ENCODE data around the gene KRT9.
"Not testable (repeated sequence)": the region's sequence is repeated elsewhere in the genome, so short reads cannot be mapped to it uniquely, and the experiment has no call there.

The KRT9 gene

GRCh38 chr17:41545829-41546410, 25.9 kb downstream of the KRT9 start:
- DNase-seq (no peak), ATAC-seq (no peak)

- ATAC-seq (no peak), DNase-seq (no peak)
Observed at GRCh38 chr17:41544935-41545334, 26.9 kb downstream of the KRT9 start.

- no peak for ATAC-seq
- no peak for DNase-seq
Observed at GRCh38 chr17:41544491-41544892, 27.4 kb downstream of the KRT9 start.

- ATAC-seq, DNase-seq: not testable (repeated sequence)
Observed at GRCh38 chr17:41542786-41543185, 29.1 kb downstream of the KRT9 start.

GRCh38 chr17:41542357-41542756, 29.5 kb downstream of the KRT9 start:
- ATAC-seq (no peak), DNase-seq (no peak)

GRCh38 chr17:41540921-41541625, 30.8 kb downstream of the KRT9 start:
- ATAC-seq (no peak), DNase-seq (no peak)

- DNase-seq = no peak
- no peak for ATAC-seq
Observed at GRCh38 chr17:41539979-41540701, 31.7 kb downstream of the KRT9 start.

- no peak for DNase-seq
Observed at GRCh38 chr17:41539071-41539492, 32.8 kb downstream of the KRT9 start.

GRCh38 chr17:41538565-41538991, 33.3 kb downstream of the KRT9 start:
- DNase-seq (no peak), ATAC-seq (no peak)

More at GRCh38 chr17:41539071-41539492, 32.8 kb downstream of the KRT9 start:
- ATAC-seq = no peak

- DNase-seq (no peak), ATAC-seq (no peak)
Observed at GRCh38 chr17:41537990-41538389, 33.9 kb downstream of the KRT9 start.

GRCh38 chr17:41537614-41537954, 34.3 kb downstream of the KRT9 start:
- ATAC-seq (no peak), DNase-seq (no peak)

- ATAC-seq (no peak), DNase-seq (no peak)
Observed at GRCh38 chr17:41536741-41537613, 34.9 kb downstream of the KRT9 start.

GRCh38 chr17:41535764-41536481, 35.9 kb downstream of the KRT9 start:
- DNase-seq (no peak), ATAC-seq (no peak)

GRCh38 chr17:41534899-41535546, 36.8 kb downstream of the KRT9 start:
- ATAC-seq (no peak), DNase-seq (no peak)

GRCh38 chr17:41533613-41534012, 38.2 kb downstream of the KRT9 start:
- DNase-seq (no peak), ATAC-seq (no peak)

- ATAC-seq (no peak), DNase-seq (no peak)
Observed at GRCh38 chr17:41532947-41533570, 38.8 kb downstream of the KRT9 start.

GRCh38 chr17:41531993-41532392, 39.9 kb downstream of the KRT9 start:
- ATAC-seq (no peak), DNase-seq (no peak)

GRCh38 chr17:41530062-41531048, 41.5 kb downstream of the KRT9 start:
- DNase-seq (no peak), ATAC-seq (no peak)

- ATAC-seq = no peak
- DNase-seq = no peak
Observed at GRCh38 chr17:41529491-41529915, 42.4 kb downstream of the KRT9 start.
